HTERT RPE-1 (cell line): ENCODE results near the gene SELPLG.
"Not testable (repeated sequence)": the region's sequence is repeated elsewhere in the genome, so short reads cannot be mapped to it uniquely, and the experiment has no call there.

Source experiments
- in situ Hi-C: fragments of 300-500 bp; cut with MboI; formaldehyde crosslinking; loops from 4 replicates; pipeline ENCODE4 v1.14.3; 2020; ENCODE audit warnings: low sequenced_read_pairs

The SELPLG gene

DNA sequence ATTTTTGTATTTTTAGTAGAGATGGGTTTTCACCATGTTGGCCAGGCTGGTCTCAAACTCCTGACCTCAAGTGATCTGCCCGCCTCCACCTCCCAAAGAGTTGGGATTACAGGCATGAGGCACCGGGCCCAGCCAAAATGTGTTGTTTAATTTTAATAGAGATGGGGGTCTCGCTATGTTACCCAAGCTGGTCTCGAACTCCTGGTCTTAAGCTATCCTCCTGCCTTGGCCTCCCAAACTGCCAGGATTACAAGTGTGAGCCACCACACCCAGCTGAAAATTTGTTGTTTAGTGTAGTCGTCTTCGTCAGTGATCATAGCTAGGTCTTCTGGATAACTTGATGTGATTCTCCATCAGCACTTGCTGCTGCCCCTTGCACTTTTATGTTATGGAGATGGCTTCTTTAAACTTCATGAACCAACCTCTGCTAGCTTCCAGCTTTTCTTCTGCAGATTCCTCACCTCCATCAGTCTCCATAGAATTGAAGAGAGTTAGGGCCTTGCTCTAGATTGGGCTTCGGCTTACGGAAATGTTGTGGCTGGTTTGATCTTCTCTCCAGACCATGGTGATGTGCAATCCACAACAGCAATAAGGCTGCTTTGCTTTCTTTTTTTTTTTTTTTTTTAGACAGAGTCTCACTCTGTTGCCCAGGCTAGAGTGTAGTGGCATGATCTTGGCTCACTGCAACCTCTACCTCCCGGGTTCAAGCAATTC lies 58.3 kb downstream of the SELPLG start:
- in situ Hi-C loops = no loop called here

DNA sequence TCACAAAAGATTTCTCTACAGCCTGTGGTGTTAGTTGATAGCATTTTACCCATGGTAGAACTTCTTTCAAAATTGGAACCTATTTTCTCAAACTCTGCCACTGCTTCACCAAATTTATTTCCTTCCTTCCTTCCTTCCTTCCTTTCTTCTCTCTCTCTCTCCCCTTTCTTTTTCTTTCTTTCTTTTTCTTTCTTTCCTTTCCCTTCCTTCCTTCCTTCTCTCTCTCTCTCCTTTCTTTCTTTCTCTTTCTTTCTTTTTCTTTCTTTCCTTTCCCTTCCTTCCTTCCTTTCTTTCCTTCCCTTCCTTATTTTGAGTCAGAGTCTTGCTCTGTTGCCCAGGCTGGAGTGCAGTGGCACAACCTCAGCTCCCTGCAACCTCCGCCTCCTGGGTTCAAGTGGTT lies 59.4 kb downstream of the SELPLG start:
- in situ Hi-C loops = not testable (repeated sequence)

DNA sequence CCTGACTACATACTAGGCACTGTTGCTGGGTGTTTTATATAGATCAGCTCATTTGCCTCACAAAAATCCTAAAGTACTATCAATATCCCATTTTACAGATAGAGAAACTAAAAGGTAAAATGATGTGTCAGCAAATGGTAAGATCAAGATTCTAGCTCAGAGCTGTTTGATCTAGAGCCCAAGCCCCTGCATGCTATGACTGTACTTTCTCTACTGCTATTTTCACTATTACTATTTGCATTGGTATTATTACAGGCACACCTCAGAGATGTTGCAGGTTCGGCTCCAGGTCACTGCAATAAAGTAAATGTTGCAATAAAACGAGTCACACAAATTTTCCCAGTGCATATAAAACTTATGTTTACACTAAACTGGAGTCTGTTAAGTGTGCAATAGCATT lies 60.4 kb downstream of the SELPLG start:
- in situ Hi-C loops = no loop called here

DNA sequence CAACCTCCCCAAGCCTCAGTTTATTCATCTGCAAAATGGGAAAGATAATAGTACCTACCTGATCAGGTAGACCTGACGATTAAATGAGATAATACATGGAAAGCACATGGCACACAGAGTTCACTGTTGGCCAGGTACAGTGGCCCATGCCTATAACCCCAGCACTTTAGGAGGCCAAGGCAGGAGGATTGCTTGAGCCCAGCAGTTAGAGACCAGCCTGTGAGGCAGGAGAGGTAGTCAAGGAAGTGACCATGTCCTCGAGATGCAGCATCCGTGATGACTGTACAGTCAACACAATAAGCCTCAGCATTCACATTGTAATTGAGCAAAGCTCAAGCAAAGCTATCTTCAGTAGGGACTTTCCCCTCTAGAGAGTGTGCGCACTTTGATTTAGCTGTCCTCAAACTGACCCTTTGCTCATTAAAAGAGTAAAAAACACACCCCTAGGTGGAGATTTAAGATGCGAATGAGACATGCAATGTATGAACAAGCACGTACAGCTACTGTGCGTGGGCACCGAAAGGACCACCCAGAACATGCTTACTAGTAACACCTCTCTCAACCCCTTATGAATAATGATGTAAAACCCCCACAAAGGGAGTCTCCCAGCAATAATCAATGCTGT lies 61.4 kb downstream of the SELPLG start:
- in situ Hi-C loops = no loop called here
